ENCODE results near the gene NLRP7. TPM values are rescaled to one million over a fixed set of nuclear protein-coding genes. Genes with fewer than 3 reads are reported as not detected.

Gene NLRP7
- total and polyA plus RNA-seq, 9 donors = 0.10 to 0.64 TPM; not detected in 7

- no peak for DNase-seq
- 35 to 45% (median 41%) methylated on average over 2 of the region's 2 CpGs for WGBS, 3 donors
Measured at GRCh38 chr19:54875506-54875905, 71.8 kb downstream of the NLRP7 start.

GRCh38 chr19:54873990-54874389, 73.3 kb downstream of the NLRP7 start, which contains the start of gene FCAR:
Gene FCAR, plus strand, starts transcription at chr19:54874235. Its CDS starts 55 bp downstream, at chr19:54874290.
- TF ChIP-seq EP300 (IDR thresholded peaks at IDR 0.05) (no peak), CTCF (IDR thresholded peaks at IDR 0.05) (no peak), POLR2A (IDR thresholded peaks at IDR 0.05) (no peak)
- no peak for DNase-seq
- Histone ChIP-seq H3K4me1 (ENCODE audit: insufficient read depth) (no peaks in the 10 kb centered on the region), H3K9me3 (no peaks in the 10 kb centered on the region), H3K27ac (no peak within 1 kb of the TSS), H3K27me3 (no peaks in the 10 kb centered on the region), H3K4me3 (no peak within 1 kb of the TSS), H3K36me3 (no peaks in the 10 kb centered on the region)
- 67 to 81% (median 73%) methylated on average over 8 of the region's 8 CpGs for WGBS, 3 donors
- intact Hi-C loops (cut with DNase I) = no loop called here

More at GRCh38 chr19:54875506-54875905, 71.8 kb downstream of the NLRP7 start:
- no peaks in the 10 kb centered on the region for H3K9me3 ChIP-seq
- intact Hi-C loops (cut with DNase I) = no loop called here
- H3K27ac ChIP-seq = no peak overlapping the region
- H3K4me1 ChIP-seq (ENCODE audit: insufficient read depth) = no peaks in the 10 kb centered on the region
- no peak overlapping the region for H3K4me3 ChIP-seq
- H3K27me3 ChIP-seq = no peaks in the 10 kb centered on the region
- no peaks in the 10 kb centered on the region for H3K36me3 ChIP-seq
- TF ChIP-seq CTCF (IDR thresholded peaks at IDR 0.05) (no peak), POLR2A (IDR thresholded peaks at IDR 0.05) (no peak), EP300 (IDR thresholded peaks at IDR 0.05) (no peak)

Small RNA genes within 50 kb of the gene (small RNA-seq; reads per million reads assigned to genes)
- not detected for gene AC011476.8

Other genes starting within 250 kb of the NLRP7 start
- gene KIR3DL3, start 223.1 kb downstream of the NLRP7 start, total RNA-seq = not detected
- gene KIR3DL3, start 223.1 kb downstream of the NLRP7 start, polyA plus RNA-seq = not detected
- gene KIR2DL3, start 209.0 kb downstream of the NLRP7 start, total RNA-seq = not detected
- under 1 TPM in 1 of 2 donors, not detected in 1; 0.45 TPM for gene KIR2DL3, start 209.0 kb downstream of the NLRP7 start, polyA plus RNA-seq
- gene KIR2DL1, start 177.7 kb downstream of the NLRP7 start, total RNA-seq = not detected
- under 1 TPM in 1 of 2 donors, not detected in 1; 0.12 TPM for gene KIR2DL1, start 177.7 kb downstream of the NLRP7 start, polyA plus RNA-seq
- gene KIR2DL4, start 143.9 kb downstream of the NLRP7 start, total RNA-seq = not detected
- under 1 TPM in 1 of 2 donors, not detected in 1; 0.23 TPM for gene KIR2DL4, start 143.9 kb downstream of the NLRP7 start, polyA plus RNA-seq
- not detected for gene KIR3DL1, start 131.1 kb downstream of the NLRP7 start, total RNA-seq
- gene KIR3DL1, start 131.1 kb downstream of the NLRP7 start, polyA plus RNA-seq = not detected
- gene KIR2DS4, start 114.9 kb downstream of the NLRP7 start, total RNA-seq = not detected
- under 1 TPM in 1 of 2 donors, not detected in 1; 0.40 TPM for gene KIR2DS4, start 114.9 kb downstream of the NLRP7 start, polyA plus RNA-seq
- not detected for gene KIR3DL2, start 97.1 kb downstream of the NLRP7 start, total RNA-seq
- gene KIR3DL2, start 97.1 kb downstream of the NLRP7 start, polyA plus RNA-seq = under 1 TPM in 1 of 2 donors, not detected in 1; 0.32 TPM
- 1 to 10 TPM in 3 of 7 donors, under 1 TPM in 1, not detected in 3; 0.15 to 2.8 (median 1.7) TPM for gene FCAR, start 73.3 kb downstream of the NLRP7 start, total RNA-seq
- gene FCAR, start 73.3 kb downstream of the NLRP7 start, polyA plus RNA-seq = under 1 TPM in 1 of 2 donors, not detected in 1; 0.13 TPM
- under 1 TPM in 1 of 7 donors, not detected in 6; 0.66 TPM for gene NCR1, start 41.4 kb downstream of the NLRP7 start, total RNA-seq
- gene NCR1, start 41.4 kb downstream of the NLRP7 start, polyA plus RNA-seq = under 1 TPM in 1 of 2 donors, not detected in 1; 0.33 TPM
- gene NLRP2, start 18.8 kb upstream of the NLRP7 start, total RNA-seq = 1 to 10 TPM in 3 of 7 donors, under 1 TPM in 3, not detected in 1; 0.15 to 3.8 (median 1.5) TPM
- 1 to 10 TPM; 1.6 to 4.2 TPM for gene NLRP2, start 18.8 kb upstream of the NLRP7 start, polyA plus RNA-seq
- gene GP6, start 90.7 kb upstream of the NLRP7 start, total RNA-seq = 1 to 10 TPM in 1 of 7 donors, under 1 TPM in 5, not detected in 1; 0.35 to 1.6 (median 0.57) TPM
- gene GP6, start 90.7 kb upstream of the NLRP7 start, polyA plus RNA-seq = under 1 TPM; 0.16 to 0.20 TPM
- 10 to 100 TPM in 6 of 7 donors, 1 to 10 TPM in 1; 7.8 to 17.3 (median 12.0) TPM for gene RDH13, start 115.6 kb upstream of the NLRP7 start, total RNA-seq
- 10 to 100 TPM in 1 of 2 donors, 1 to 10 TPM in 1; 8.3 to 10.1 TPM for gene RDH13, start 115.6 kb upstream of the NLRP7 start, polyA plus RNA-seq
- gene EPS8L1, start 128.3 kb upstream of the NLRP7 start, total RNA-seq = 100 to 1,000 TPM in 1 of 7 donors, 10 to 100 TPM in 2, 1 to 10 TPM in 3, under 1 TPM in 1; 0.88 to 142 (median 9.5) TPM
- gene EPS8L1, start 128.3 kb upstream of the NLRP7 start, polyA plus RNA-seq = 1 to 10 TPM in 1 of 2 donors, under 1 TPM in 1; 0.87 to 2.8 TPM
- gene PPP1R12C, start 170.1 kb upstream of the NLRP7 start, total RNA-seq = 100 to 1,000 TPM in 4 of 7 donors, 10 to 100 TPM in 3; 45.4 to 152 (median 110) TPM
- 100 to 1,000 TPM in 1 of 2 donors, 10 to 100 TPM in 1; 21.4 to 118 TPM for gene PPP1R12C, start 170.1 kb upstream of the NLRP7 start, polyA plus RNA-seq
- 1 to 10 TPM in 4 of 7 donors, not detected in 3; 2.0 to 3.6 (median 2.8) TPM for gene TNNT1, start 201.7 kb upstream of the NLRP7 start, total RNA-seq
- gene TNNT1, start 201.7 kb upstream of the NLRP7 start, polyA plus RNA-seq = 1 to 10 TPM in 1 of 2 donors, not detected in 1; 1.3 TPM
- gene TNNI3, start 210.2 kb upstream of the NLRP7 start, total RNA-seq = 10 to 100 TPM in 1 of 7 donors, 1 to 10 TPM in 1, under 1 TPM in 3, not detected in 2; 0.62 to 10.2 (median 0.87) TPM
- gene TNNI3, start 210.2 kb upstream of the NLRP7 start, polyA plus RNA-seq = 10 to 100 TPM in 1 of 2 donors, 1 to 10 TPM in 1; 2.4 to 14.4 TPM
- 10 to 100 TPM in 1 of 7 donors, 1 to 10 TPM in 3, under 1 TPM in 1, not detected in 2; 0.48 to 34.8 (median 2.7) TPM for gene DNAAF3, start 219.1 kb upstream of the NLRP7 start, total RNA-seq
- under 1 TPM; 0.16 to 0.72 TPM for gene DNAAF3, start 219.1 kb upstream of the NLRP7 start, polyA plus RNA-seq
- gene SYT5, start 232.8 kb upstream of the NLRP7 start, total RNA-seq = 1 to 10 TPM in 1 of 7 donors, under 1 TPM in 3, not detected in 3; 0.08 to 2.3 (median 0.46) TPM
- not detected for gene SYT5, start 232.8 kb upstream of the NLRP7 start, polyA plus RNA-seq